OCI-LY7 (cell line): Measurements from ENCODE around the gene PPM1J.

Experiments used
- EZH2phosphoT487 ChIP-seq: fragments of 200-600 bp; sonication (generic); IDR thresholded peaks from 2 replicates; pipeline ENCODE4 v1.6.1; 2018; ENCODE audit warnings: low read depth, borderline replicate concordance, mild to moderate bottlenecking, mixed run types, antibody characterized with exemption, low read length, moderate library complexity, mixed read lengths
- TF ChIP-seq, protein P1 (sequence below): fragments of 200-600 bp; sonication (generic); conservative IDR thresholded peaks from 2 replicates; pipeline ENCODE4 v1.5.1; 2014; ENCODE audit warnings: mild to moderate bottlenecking, antibody characterized with exemption, low read length, moderate library complexity, mixed read lengths

DNA sequence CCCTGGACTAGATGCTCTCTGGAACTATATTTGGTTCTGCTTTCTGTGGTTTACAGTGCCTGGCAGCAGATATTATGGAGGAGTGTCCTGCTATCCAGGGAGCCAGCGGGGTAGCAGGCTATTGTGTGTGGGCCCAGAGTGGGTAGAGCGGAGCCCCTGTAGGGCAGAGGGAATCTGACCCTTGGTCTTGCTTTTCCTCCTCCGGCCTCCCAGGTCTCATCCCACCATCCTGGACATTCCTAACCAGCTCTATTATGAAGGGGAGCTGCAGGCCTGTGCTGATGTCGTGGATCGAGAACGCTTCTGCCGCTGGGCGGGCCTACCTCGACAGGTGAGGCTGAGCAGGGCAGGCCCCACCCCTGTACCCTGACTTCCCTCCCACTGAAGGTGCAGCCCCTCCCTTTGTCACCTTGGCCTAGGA is 17.3 kb downstream of the PPM1J start:
- TF ChIP-seq, protein P1, sequence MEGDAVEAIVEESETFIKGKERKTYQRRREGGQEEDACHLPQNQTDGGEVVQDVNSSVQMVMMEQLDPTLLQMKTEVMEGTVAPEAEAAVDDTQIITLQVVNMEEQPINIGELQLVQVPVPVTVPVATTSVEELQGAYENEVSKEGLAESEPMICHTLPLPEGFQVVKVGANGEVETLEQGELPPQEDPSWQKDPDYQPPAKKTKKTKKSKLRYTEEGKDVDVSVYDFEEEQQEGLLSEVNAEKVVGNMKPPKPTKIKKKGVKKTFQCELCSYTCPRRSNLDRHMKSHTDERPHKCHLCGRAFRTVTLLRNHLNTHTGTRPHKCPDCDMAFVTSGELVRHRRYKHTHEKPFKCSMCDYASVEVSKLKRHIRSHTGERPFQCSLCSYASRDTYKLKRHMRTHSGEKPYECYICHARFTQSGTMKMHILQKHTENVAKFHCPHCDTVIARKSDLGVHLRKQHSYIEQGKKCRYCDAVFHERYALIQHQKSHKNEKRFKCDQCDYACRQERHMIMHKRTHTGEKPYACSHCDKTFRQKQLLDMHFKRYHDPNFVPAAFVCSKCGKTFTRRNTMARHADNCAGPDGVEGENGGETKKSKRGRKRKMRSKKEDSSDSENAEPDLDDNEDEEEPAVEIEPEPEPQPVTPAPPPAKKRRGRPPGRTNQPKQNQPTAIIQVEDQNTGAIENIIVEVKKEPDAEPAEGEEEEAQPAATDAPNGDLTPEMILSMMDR, result no peak
- no peak for TF ChIP-seq EZH2phosphoT487
